DMS114 treated with DMSO at 0.1 percent for 48 hours (cell line): Measurements from ENCODE around the gene NRG3.
"Not testable (repeated sequence)": the region's sequence is repeated elsewhere in the genome, so short reads cannot be mapped to it uniquely, and the experiment has no call there.

ENCODE experiments used
- DNase-seq: peaks from one replicate; lab custom pipeline; 2025; ENCODE audit not compliant: unreplicated experiment; lab: John Stamatoyannopoulos, UW

Gene NRG3

GRCh38 chr10:82949816-82950575 is 1075.0 kb downstream of the NRG3 start:
- DNase-seq = no peak

- no peak for DNase-seq
Measured at GRCh38 chr10:82953331-82953730, 1078.3 kb downstream of the NRG3 start.

GRCh38 chr10:82953909-82954308 is 1078.9 kb downstream of the NRG3 start:
- no peak for DNase-seq

- not testable (repeated sequence) for DNase-seq
Measured at GRCh38 chr10:82960421-82961060, 1085.5 kb downstream of the NRG3 start.

GRCh38 chr10:82961864-82962263 is 1086.9 kb downstream of the NRG3 start:
- DNase-seq = no peak

GRCh38 chr10:82966130-82966529 is 1091.1 kb downstream of the NRG3 start:
- no peak for DNase-seq

- no peak for DNase-seq
Measured at GRCh38 chr10:82968533-82968932, 1093.5 kb downstream of the NRG3 start.

GRCh38 chr10:82969405-82969804 is 1094.4 kb downstream of the NRG3 start:
- DNase-seq = no peak

GRCh38 chr10:82980321-82980720 is 1105.3 kb downstream of the NRG3 start:
- no peak for DNase-seq

- no peak for DNase-seq
Measured at GRCh38 chr10:82981137-82981723, 1106.2 kb downstream of the NRG3 start.

- no peak for DNase-seq
Measured at GRCh38 chr10:82982110-82982608, 1107.2 kb downstream of the NRG3 start.

- no peak for DNase-seq
Measured at GRCh38 chr10:82986216-82986615, 1111.2 kb downstream of the NRG3 start.

- DNase-seq = not testable (repeated sequence)
Measured at GRCh38 chr10:83006479-83006878, 1131.5 kb downstream of the NRG3 start.

GRCh38 chr10:83007510-83007909 is 1132.5 kb downstream of the NRG3 start:
- no peak for DNase-seq

GRCh38 chr10:83012866-83013265 is 1137.9 kb downstream of the NRG3 start:
- DNase-seq = no peak

- DNase-seq = no peak
Measured at GRCh38 chr10:83017076-83017867, 1142.3 kb downstream of the NRG3 start.

- no peak for DNase-seq
Measured at GRCh38 chr10:83023662-83024061, 1148.7 kb downstream of the NRG3 start.
